DMS153 treated with DMSO at 0.1 percent for 48 hours (cell line): ENCODE results near the gene ZSWIM9.

Experiments used
- DNase-seq: peaks from one replicate; lab custom pipeline; 2025; ENCODE audit not compliant: unreplicated experiment; lab: John Stamatoyannopoulos, UW

The ZSWIM9 gene

GRCh38 chr19:48169939-48170803 is at the start of gene ZSWIM9, which contains the start of gene LIG1:
Gene ZSWIM9 (plus strand): TSS chr19:48170680. CDS start chr19:48171803, 1,123 bp downstream.
Gene LIG1 (minus strand): TSS chr19:48170344. CDS start chr19:48165566, 4,778 bp downstream.
- peak; percentile 87 for DNase-seq

GRCh38 chr19:48121066-48121465 is 49.4 kb upstream of the ZSWIM9 start:
- no peak for DNase-seq

GRCh38 chr19:48121909-48122371 is 48.5 kb upstream of the ZSWIM9 start:
- DNase-seq, result no peak

GRCh38 chr19:48122421-48122820 is 48.1 kb upstream of the ZSWIM9 start:
- no peak for DNase-seq

GRCh38 chr19:48123907-48124651 is 46.4 kb upstream of the ZSWIM9 start:
- no peak for DNase-seq

- DNase-seq, result no peak
Measured at GRCh38 chr19:48127561-48127960, 42.9 kb upstream of the ZSWIM9 start.

GRCh38 chr19:48133094-48133493 is 37.4 kb upstream of the ZSWIM9 start:
- DNase-seq, result no peak

GRCh38 chr19:48135411-48135810 is 35.1 kb upstream of the ZSWIM9 start:
- no peak for DNase-seq

- no peak for DNase-seq
Measured at GRCh38 chr19:48136547-48136946, 33.9 kb upstream of the ZSWIM9 start.

GRCh38 chr19:48137411-48137810 is 33.1 kb upstream of the ZSWIM9 start:
- DNase-seq, result no peak

- no peak for DNase-seq
Measured at GRCh38 chr19:48139053-48139452, 31.4 kb upstream of the ZSWIM9 start.

GRCh38 chr19:48147597-48148175 is 22.8 kb upstream of the ZSWIM9 start:
- no peak for DNase-seq

GRCh38 chr19:48148576-48148975 is 21.9 kb upstream of the ZSWIM9 start:
- no peak for DNase-seq

GRCh38 chr19:48149430-48149829 is 21.1 kb upstream of the ZSWIM9 start:
- no peak for DNase-seq

GRCh38 chr19:48152551-48152950 is 17.9 kb upstream of the ZSWIM9 start:
- DNase-seq, result peak; percentile 52

- DNase-seq, result no peak
Measured at GRCh38 chr19:48154003-48154402, 16.5 kb upstream of the ZSWIM9 start.

GRCh38 chr19:48158210-48158790 is 12.2 kb upstream of the ZSWIM9 start:
- DNase-seq, result no peak

GRCh38 chr19:48168689-48169088 is 1.8 kb upstream of the ZSWIM9 start:
- DNase-seq, result no peak

GRCh38 chr19:48169578-48169938 is 922 bp upstream of the ZSWIM9 start:
- DNase-seq, result peak; percentile 78

- no peak for DNase-seq
Measured at GRCh38 chr19:48170817-48171347, 402 bp downstream of the ZSWIM9 start.

- DNase-seq, result no peak
Measured at GRCh38 chr19:48171710-48172109, 1.2 kb downstream of the ZSWIM9 start.
